ENCODE measurements around the gene CREB3L4.

Gene CREB3L4

DNA sequence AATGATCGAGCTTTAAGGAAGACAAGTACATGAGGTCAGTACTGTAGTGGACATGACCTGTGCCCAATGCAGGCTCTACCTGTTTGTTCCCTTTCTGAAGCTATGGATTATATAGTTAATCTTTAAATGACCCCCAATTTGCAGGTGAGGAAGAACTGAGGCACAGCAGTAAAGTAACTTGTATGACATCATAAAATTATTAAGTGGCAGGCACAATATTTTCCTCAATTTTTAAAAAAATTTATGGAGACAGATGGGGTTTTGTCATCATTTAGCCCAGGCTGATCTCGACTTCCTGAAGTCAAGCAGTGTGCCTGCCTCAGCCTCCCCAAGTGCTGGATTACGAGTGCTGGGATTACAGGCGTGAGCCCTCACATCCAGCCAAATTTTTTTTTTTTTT, 41.3 kb upstream of the CREB3L4 start:
- Histone ChIP-seq H3K4me3 (ENCODE audit: low read length) (no peak overlapping the region), H3K27ac (ENCODE audit: low read depth, low read length) (no peak overlapping the region), H4K20me1 (ENCODE audit: control insufficient read depth, insufficient read depth, low read depth, low read length) (no peaks in the 10 kb centered on the region; the same call in 1 of the 2 replicates), H3K36me3 (ENCODE audit: control insufficient read depth, low read length) (peaks cover 38% of the 10 kb centered on the region), H3K9me3 (ENCODE audit: control insufficient read depth, insufficient read depth, low read length) (no peaks in the 10 kb centered on the region), H3K27me3 (ENCODE audit: control insufficient read depth, low read length) (no peaks in the 10 kb centered on the region), H3K4me1 (ENCODE audit: control insufficient read depth, low read length) (peaks cover 34% of the 10 kb centered on the region), H3F3A (ENCODE audit: control insufficient read depth, insufficient read depth) (peaks cover 23% of the 10 kb centered on the region), H3K79me2 (ENCODE audit: control insufficient read depth, low read length) (peaks cover 24% of the 10 kb centered on the region), H3K9me2 (replicated peaks; ENCODE audit: control insufficient read depth, low read length) (no peaks in the 10 kb centered on the region), H3K4me2 (ENCODE audit: low read length) (no peak overlapping the region)
- TF ChIP-seq EZH2phosphoT487 (IDR thresholded peaks at IDR 0.05; ENCODE audit: borderline replicate concordance, low read length): no peak
- TF ChIP-seq, protein P1, sequence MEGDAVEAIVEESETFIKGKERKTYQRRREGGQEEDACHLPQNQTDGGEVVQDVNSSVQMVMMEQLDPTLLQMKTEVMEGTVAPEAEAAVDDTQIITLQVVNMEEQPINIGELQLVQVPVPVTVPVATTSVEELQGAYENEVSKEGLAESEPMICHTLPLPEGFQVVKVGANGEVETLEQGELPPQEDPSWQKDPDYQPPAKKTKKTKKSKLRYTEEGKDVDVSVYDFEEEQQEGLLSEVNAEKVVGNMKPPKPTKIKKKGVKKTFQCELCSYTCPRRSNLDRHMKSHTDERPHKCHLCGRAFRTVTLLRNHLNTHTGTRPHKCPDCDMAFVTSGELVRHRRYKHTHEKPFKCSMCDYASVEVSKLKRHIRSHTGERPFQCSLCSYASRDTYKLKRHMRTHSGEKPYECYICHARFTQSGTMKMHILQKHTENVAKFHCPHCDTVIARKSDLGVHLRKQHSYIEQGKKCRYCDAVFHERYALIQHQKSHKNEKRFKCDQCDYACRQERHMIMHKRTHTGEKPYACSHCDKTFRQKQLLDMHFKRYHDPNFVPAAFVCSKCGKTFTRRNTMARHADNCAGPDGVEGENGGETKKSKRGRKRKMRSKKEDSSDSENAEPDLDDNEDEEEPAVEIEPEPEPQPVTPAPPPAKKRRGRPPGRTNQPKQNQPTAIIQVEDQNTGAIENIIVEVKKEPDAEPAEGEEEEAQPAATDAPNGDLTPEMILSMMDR (IDR thresholded peaks at IDR 0.05; ENCODE audit: low read depth, low read length, poor library complexity, severe bottlenecking): no peak

DNA sequence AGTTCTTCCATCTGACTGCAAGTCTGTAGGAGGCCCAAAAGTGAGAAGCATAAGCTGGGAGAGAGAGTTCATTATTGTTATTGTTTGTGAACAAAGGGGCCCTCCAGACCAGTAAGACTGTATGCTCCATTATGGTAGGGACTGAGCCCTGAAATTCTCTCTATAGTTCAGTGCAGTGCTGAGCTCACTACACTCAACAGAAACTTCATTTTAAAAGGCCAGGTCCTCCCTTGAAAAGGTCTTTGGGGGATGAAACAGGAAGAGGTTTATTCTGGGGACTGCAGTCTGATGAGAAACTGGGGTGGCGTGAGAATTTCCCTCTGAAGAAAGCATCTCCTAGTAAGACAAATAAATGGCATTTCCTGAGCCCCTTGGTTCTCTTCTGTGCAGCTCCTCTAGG, 39.5 kb upstream of the CREB3L4 start:
- H3K9me3 ChIP-seq (ENCODE audit: control insufficient read depth, insufficient read depth, low read length): no peaks in the 10 kb centered on the region
- no peak for TF ChIP-seq EZH2phosphoT487 (IDR thresholded peaks at IDR 0.05; ENCODE audit: borderline replicate concordance, low read length)
- TF ChIP-seq, protein P1 (IDR thresholded peaks at IDR 0.05; ENCODE audit: low read depth, low read length, poor library complexity, severe bottlenecking): no peak
- H3K27ac ChIP-seq (ENCODE audit: low read depth, low read length): peak overlapping the region; percentile 38
- H3K4me3 ChIP-seq (ENCODE audit: low read length): no peak overlapping the region
- no peaks in the 10 kb centered on the region for H3K27me3 ChIP-seq (ENCODE audit: control insufficient read depth, low read length)
- no peaks in the 10 kb centered on the region for H4K20me1 ChIP-seq (ENCODE audit: control insufficient read depth, insufficient read depth, low read depth, low read length)
- peaks cover 42% of the 10 kb centered on the region for H3K36me3 ChIP-seq (ENCODE audit: control insufficient read depth, low read length)
- no peaks in the 10 kb centered on the region for H3K9me2 ChIP-seq (replicated peaks; ENCODE audit: control insufficient read depth, low read length)
- peaks cover 33% of the 10 kb centered on the region for H3K4me1 ChIP-seq (ENCODE audit: control insufficient read depth, low read length)
- H3F3A ChIP-seq (ENCODE audit: control insufficient read depth, insufficient read depth): peaks cover 23% of the 10 kb centered on the region
- H3K4me2 ChIP-seq (ENCODE audit: low read length): peak overlapping the region; percentile 36
- H3K79me2 ChIP-seq (ENCODE audit: control insufficient read depth, low read length): peaks cover 14% of the 10 kb centered on the region

DNA sequence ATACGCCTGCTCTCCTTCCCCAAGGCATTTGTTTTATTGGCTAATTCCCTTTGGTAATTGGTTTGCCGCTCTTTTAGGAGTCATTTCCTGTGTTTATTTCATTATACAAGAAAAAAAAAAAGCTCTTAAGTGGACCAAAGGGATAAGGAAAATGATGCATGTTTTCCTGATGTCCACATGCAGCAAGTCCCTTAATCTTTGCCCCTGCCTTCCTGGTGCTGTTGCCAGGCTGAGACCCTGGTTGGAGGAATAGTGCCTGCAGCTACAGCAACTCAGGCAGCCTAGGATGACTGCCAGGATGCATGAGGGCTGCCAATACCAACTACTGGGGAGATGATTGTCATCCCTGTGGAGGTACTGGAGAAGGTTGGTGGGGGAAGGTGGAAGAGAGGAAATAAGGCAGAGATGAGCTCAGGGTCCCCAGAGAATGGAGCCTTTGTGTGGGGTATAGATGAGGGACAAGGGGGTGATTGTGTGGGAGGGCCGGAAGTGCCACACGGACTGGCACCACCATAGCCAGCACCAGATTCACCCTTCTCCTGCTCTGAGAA, 38.8 kb upstream of the CREB3L4 start:
- Histone ChIP-seq H3F3A (ENCODE audit: control insufficient read depth, insufficient read depth) (peaks cover 23% of the 10 kb centered on the region), H4K20me1 (ENCODE audit: control insufficient read depth, insufficient read depth, low read depth, low read length) (no peaks in the 10 kb centered on the region), H3K4me2 (ENCODE audit: low read length) (peak overlapping the region; percentile 36), H3K27ac (ENCODE audit: low read depth, low read length) (peak overlapping the region; percentile 38; the same call in 1 of the 2 replicates), H3K36me3 (ENCODE audit: control insufficient read depth, low read length) (peaks cover 45% of the 10 kb centered on the region), H3K4me3 (ENCODE audit: low read length) (no peak overlapping the region), H3K4me1 (ENCODE audit: control insufficient read depth, low read length) (peaks cover 31% of the 10 kb centered on the region), H3K79me2 (ENCODE audit: control insufficient read depth, low read length) (peaks cover 8% of the 10 kb centered on the region), H3K9me3 (ENCODE audit: control insufficient read depth, insufficient read depth, low read length) (no peaks in the 10 kb centered on the region), H3K9me2 (replicated peaks; ENCODE audit: control insufficient read depth, low read length) (no peaks in the 10 kb centered on the region), H3K27me3 (ENCODE audit: control insufficient read depth, low read length) (no peaks in the 10 kb centered on the region)
- TF ChIP-seq EZH2phosphoT487 (IDR thresholded peaks at IDR 0.05; ENCODE audit: borderline replicate concordance, low read length): no peak
- TF ChIP-seq, protein P1 (IDR thresholded peaks at IDR 0.05; ENCODE audit: low read depth, low read length, poor library complexity, severe bottlenecking): no peak
